ENCODE data around the gene RNF150. TPM values are rescaled to one million over a fixed set of nuclear protein-coding genes. Genes with fewer than 3 reads are reported as not detected.

The RNF150 gene
- total RNA-seq, 1 experiment from 2014 or later, result 0.14 TPM

DNA sequence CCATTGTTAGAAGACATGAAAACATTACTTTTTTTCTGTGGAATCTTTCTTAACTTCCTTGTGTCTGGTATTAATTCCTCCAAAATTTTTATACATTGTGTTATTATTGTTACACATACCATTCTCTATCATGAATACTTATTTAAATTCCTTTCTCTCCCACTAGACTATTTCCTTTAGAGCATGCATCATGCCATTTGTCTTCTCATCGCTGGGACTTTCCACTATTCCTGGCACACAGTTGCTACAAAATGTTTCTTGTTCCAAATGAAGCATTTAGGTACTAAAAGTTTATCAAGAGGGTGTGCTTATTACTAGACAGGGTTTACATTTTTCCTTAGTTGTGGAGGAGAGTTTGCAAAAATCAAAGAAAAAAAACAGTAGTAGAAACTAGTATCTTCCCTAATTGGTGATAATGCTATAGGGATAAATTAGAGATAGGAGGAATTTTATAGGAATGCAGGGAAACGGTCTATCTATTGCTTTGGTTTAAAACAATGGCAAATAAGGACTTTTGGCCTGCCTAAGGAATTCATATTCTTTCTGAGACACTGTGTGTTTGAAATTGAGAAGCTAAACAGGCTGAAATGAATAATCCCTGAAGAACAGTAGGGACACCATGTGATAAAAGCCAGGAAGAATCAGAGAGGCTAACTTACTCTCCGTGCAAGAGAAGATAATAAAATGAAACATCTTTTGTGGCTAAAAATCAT, 189.6 kb downstream of the RNF150 start:
- TF ChIP-seq, protein P1, sequence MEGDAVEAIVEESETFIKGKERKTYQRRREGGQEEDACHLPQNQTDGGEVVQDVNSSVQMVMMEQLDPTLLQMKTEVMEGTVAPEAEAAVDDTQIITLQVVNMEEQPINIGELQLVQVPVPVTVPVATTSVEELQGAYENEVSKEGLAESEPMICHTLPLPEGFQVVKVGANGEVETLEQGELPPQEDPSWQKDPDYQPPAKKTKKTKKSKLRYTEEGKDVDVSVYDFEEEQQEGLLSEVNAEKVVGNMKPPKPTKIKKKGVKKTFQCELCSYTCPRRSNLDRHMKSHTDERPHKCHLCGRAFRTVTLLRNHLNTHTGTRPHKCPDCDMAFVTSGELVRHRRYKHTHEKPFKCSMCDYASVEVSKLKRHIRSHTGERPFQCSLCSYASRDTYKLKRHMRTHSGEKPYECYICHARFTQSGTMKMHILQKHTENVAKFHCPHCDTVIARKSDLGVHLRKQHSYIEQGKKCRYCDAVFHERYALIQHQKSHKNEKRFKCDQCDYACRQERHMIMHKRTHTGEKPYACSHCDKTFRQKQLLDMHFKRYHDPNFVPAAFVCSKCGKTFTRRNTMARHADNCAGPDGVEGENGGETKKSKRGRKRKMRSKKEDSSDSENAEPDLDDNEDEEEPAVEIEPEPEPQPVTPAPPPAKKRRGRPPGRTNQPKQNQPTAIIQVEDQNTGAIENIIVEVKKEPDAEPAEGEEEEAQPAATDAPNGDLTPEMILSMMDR (IDR thresholded peaks at IDR 0.05; ENCODE audit: insufficient read depth in 1 of 2, low read depth in 1 of 2, low read length in 1 of 2, severe bottlenecking in 1 of 2, unreplicated experiment in 1 of 2), result no peak
- Histone ChIP-seq H3K27me3 (replicated peaks; ENCODE audit: control insufficient read depth, insufficient read depth, low read length) (no peaks in the 10 kb centered on the region), H3K4me3 (ENCODE audit: low read depth, low read length) (no peak overlapping the region), H3K36me3 (ENCODE audit: control insufficient read depth, insufficient read depth, low read length) (no peaks in the 10 kb centered on the region), H3K9me3 (no peaks in the 10 kb centered on the region), H3K4me1 (no peaks in the 10 kb centered on the region)
- Mint-ChIP-seq H3K9me3 (ENCODE audit: unreplicated experiment) (no peaks in the 10 kb centered on the region), H3K36me3 (ENCODE audit: insufficient read depth, unreplicated experiment) (no peaks in the 10 kb centered on the region), H3K4me1 (ENCODE audit: low read depth, unreplicated experiment) (no peaks in the 10 kb centered on the region), H3K4me3 (ENCODE audit: unreplicated experiment) (no peak overlapping the region), H3K27ac (ENCODE audit: unreplicated experiment) (no peak overlapping the region), H3K27me3 (ENCODE audit: insufficient read depth, unreplicated experiment) (peaks cover 5% of the 10 kb centered on the region)
- ChIA-PET CTCF (no interaction called here), POLR2A (no interaction called here)
- no peak for DNase-seq
- no TSS peak for BruUV-seq (replicated peaks)
- intact Hi-C loops (cut with micrococcal nuclease; ENCODE audit: unreplicated experiment), result no loop called here

DNA sequence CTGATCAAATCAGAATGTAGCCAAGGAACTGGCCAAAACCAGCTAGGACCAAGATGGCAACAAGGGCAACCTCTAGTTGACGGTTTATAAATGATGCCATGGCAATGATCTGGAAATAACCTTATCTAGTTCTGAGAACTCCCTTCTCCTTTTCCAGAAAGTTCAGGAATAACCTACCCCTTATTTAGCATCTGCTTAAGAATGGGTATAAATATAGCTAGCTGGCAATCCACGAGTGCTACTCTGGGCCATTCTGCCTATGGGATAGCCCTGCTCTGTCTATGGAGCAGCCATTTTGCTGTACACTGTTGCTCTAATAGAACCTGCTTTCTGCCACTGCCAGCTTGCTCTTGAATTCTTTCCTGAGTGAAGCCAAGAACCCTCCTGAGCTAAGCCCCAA, 192.7 kb downstream of the RNF150 start:
- intact Hi-C loops (cut with micrococcal nuclease; ENCODE audit: unreplicated experiment), result no loop called here
- Histone ChIP-seq H3K9me3 (no peaks in the 10 kb centered on the region), H3K4me3 (ENCODE audit: low read depth, low read length) (no peak overlapping the region), H3K36me3 (ENCODE audit: control insufficient read depth, insufficient read depth, low read length) (no peaks in the 10 kb centered on the region), H3K27me3 (replicated peaks; ENCODE audit: control insufficient read depth, insufficient read depth, low read length) (no peaks in the 10 kb centered on the region), H3K4me1 (no peaks in the 10 kb centered on the region)
- no peaks in the 10 kb centered on the region for H3K9me3 Mint-ChIP-seq (ENCODE audit: unreplicated experiment)
- TF ChIP-seq, protein P1 (IDR thresholded peaks at IDR 0.05; ENCODE audit: insufficient read depth in 1 of 2, low read depth in 1 of 2, low read length in 1 of 2, severe bottlenecking in 1 of 2, unreplicated experiment in 1 of 2), result no peak
- no peak overlapping the region for H3K4me3 Mint-ChIP-seq (ENCODE audit: unreplicated experiment)
- no peaks in the 10 kb centered on the region for H3K36me3 Mint-ChIP-seq (ENCODE audit: insufficient read depth, unreplicated experiment)
- no peak for DNase-seq
- peaks cover 5% of the 10 kb centered on the region for H3K27me3 Mint-ChIP-seq (ENCODE audit: insufficient read depth, unreplicated experiment)
- H3K27ac Mint-ChIP-seq (ENCODE audit: unreplicated experiment), result no peak overlapping the region
- no TSS peak for BruUV-seq (replicated peaks)
- CTCF ChIA-PET, result no interaction called here
- POLR2A ChIA-PET, result no interaction called here
- H3K4me1 Mint-ChIP-seq (ENCODE audit: low read depth, unreplicated experiment), result no peaks in the 10 kb centered on the region

DNA sequence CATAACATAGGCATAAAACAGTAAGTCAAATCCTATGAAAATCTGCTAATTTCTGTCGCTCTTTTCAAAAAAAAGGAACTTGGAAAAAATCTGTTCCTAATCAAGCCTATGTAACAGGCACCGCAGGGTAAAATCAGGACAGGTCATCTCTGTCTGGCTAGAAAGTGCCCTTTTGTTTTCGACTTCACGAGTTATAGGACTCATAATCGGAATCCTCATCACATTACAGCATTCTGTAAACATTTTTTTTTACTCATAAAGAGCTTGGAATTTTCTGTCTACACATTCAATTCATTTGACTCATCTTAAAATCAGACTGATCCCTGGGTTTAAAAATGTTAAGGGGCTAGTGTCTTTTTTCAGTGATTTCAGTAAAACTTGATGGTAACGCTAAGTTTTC, 195.4 kb downstream of the RNF150 start:
- peaks cover 2% of the 10 kb centered on the region for H3K27me3 Mint-ChIP-seq (ENCODE audit: insufficient read depth, unreplicated experiment)
- H3K27me3 ChIP-seq (replicated peaks; ENCODE audit: control insufficient read depth, insufficient read depth, low read length), result no peaks in the 10 kb centered on the region
- no peak overlapping the region for H3K4me3 ChIP-seq (ENCODE audit: low read depth, low read length)
- no peak overlapping the region for H3K4me3 Mint-ChIP-seq (ENCODE audit: unreplicated experiment)
- intact Hi-C loops (cut with micrococcal nuclease; ENCODE audit: unreplicated experiment), result no loop called here
- POLR2A ChIA-PET, result interaction anchor here (0.6 kb wide), 1 partner anchor 414 kb away, joined by 3 read pairs; the partner anchor contains the start of gene ELMOD2
- no peaks in the 10 kb centered on the region for H3K4me1 ChIP-seq
- CTCF ChIA-PET, result no interaction called here
- no peak for DNase-seq
- H3K36me3 Mint-ChIP-seq (ENCODE audit: insufficient read depth, unreplicated experiment), result no peaks in the 10 kb centered on the region
- no peaks in the 10 kb centered on the region for H3K9me3 ChIP-seq
- no peaks in the 10 kb centered on the region for H3K36me3 ChIP-seq (ENCODE audit: control insufficient read depth, insufficient read depth, low read length)
- TF ChIP-seq, protein P1 (IDR thresholded peaks at IDR 0.05; ENCODE audit: insufficient read depth in 1 of 2, low read depth in 1 of 2, low read length in 1 of 2, severe bottlenecking in 1 of 2, unreplicated experiment in 1 of 2), result no peak
- no peaks in the 10 kb centered on the region for H3K9me3 Mint-ChIP-seq (ENCODE audit: unreplicated experiment)
- H3K27ac Mint-ChIP-seq (ENCODE audit: unreplicated experiment), result no peak overlapping the region
- H3K4me1 Mint-ChIP-seq (ENCODE audit: low read depth, unreplicated experiment), result no peaks in the 10 kb centered on the region
- BruUV-seq (replicated peaks), result no TSS peak

Data from Caco-2 (cell line).